HL-60 (cell line): ENCODE results near the gene SEC14L1.

ENCODE experiments used
- DNase-seq, 2 experiments: peaks; one replicate each; pipeline ENCODE4 v3.0.0-alpha.2; 2010 to 2020; ENCODE audit warnings: low read depth in 1 of 2, low spot score in 1 of 2
- H3K27ac ChIP-seq: fragments of 250-450 bp; sonication (Bioruptor Pico); replicated peaks from 2 replicates; pipeline ENCODE4 v1.5.1; 2020; ENCODE audit warnings: mild to moderate bottlenecking, moderate library complexity
- H3K27me3 ChIP-seq: fragments of 250-450 bp; sonication (Bioruptor Pico); 2 replicates; pipeline ENCODE4 v1.5.1; 2021; ENCODE audit warnings: mild to moderate bottlenecking, moderate library complexity; ENCODE audit not compliant: insufficient read depth, poor library complexity, severe bottlenecking
- H3K4me3 ChIP-seq: replicated peaks from 2 replicates; pipeline ENCODE4 v1.5.1; 2011; ENCODE audit warnings: mild to moderate bottlenecking, control low read depth, low read length; ENCODE audit not compliant: insufficient read depth
- CTCF ChIP-seq: IDR thresholded peaks from one replicate; pipeline ENCODE4 v1.5.1; 2011; ENCODE audit warnings: low read length, control low read depth, inconsistent platforms; ENCODE audit not compliant: insufficient read depth
- GABPA ChIP-seq: IDR thresholded peaks from 2 replicates; pipeline ENCODE4 v1.6.1; 2012; ENCODE audit warnings: low read depth
- POLR2AphosphoS5 ChIP-seq: IDR thresholded peaks from 2 replicates; pipeline ENCODE4 v1.6.1; 2012; ENCODE audit warnings: low read depth
- SPI1 ChIP-seq: IDR thresholded peaks from 2 replicates; pipeline ENCODE4 v1.6.1; 2012; ENCODE audit warnings: low read depth, mild to moderate bottlenecking, borderline replicate concordance
- TF ChIP-seq, protein P1 (sequence below): IDR thresholded peaks from 2 replicates; pipeline ENCODE4 v1.6.1; 2012; ENCODE audit warnings: low read depth; ENCODE audit not compliant: insufficient replicate concordance

Gene SEC14L1

GRCh38 chr17:77264617-77265230 is 124.0 kb downstream of the SEC14L1 start:
- no peak for DNase-seq
- no peak overlapping the region for H3K27ac ChIP-seq
- no peak overlapping the region for H3K4me3 ChIP-seq
- TF ChIP-seq, protein P1, sequence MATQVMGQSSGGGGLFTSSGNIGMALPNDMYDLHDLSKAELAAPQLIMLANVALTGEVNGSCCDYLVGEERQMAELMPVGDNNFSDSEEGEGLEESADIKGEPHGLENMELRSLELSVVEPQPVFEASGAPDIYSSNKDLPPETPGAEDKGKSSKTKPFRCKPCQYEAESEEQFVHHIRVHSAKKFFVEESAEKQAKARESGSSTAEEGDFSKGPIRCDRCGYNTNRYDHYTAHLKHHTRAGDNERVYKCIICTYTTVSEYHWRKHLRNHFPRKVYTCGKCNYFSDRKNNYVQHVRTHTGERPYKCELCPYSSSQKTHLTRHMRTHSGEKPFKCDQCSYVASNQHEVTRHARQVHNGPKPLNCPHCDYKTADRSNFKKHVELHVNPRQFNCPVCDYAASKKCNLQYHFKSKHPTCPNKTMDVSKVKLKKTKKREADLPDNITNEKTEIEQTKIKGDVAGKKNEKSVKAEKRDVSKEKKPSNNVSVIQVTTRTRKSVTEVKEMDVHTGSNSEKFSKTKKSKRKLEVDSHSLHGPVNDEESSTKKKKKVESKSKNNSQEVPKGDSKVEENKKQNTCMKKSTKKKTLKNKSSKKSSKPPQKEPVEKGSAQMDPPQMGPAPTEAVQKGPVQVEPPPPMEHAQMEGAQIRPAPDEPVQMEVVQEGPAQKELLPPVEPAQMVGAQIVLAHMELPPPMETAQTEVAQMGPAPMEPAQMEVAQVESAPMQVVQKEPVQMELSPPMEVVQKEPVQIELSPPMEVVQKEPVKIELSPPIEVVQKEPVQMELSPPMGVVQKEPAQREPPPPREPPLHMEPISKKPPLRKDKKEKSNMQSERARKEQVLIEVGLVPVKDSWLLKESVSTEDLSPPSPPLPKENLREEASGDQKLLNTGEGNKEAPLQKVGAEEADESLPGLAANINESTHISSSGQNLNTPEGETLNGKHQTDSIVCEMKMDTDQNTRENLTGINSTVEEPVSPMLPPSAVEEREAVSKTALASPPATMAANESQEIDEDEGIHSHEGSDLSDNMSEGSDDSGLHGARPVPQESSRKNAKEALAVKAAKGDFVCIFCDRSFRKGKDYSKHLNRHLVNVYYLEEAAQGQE: no peak
- no peak for TF ChIP-seq GABPA
- no peak for TF ChIP-seq SPI1
- no peak for TF ChIP-seq POLR2AphosphoS5
- TF ChIP-seq CTCF: no peak
- H3K27me3 ChIP-seq: no peaks in the 10 kb centered on the region

GRCh38 chr17:77266213-77266612 is 125.4 kb downstream of the SEC14L1 start:
- no peak for DNase-seq
- Histone ChIP-seq H3K27ac (no peak overlapping the region), H3K27me3 (no peaks in the 10 kb centered on the region), H3K4me3 (no peak overlapping the region)
- TF ChIP-seq SPI1 (no peak), POLR2AphosphoS5 (no peak), CTCF (no peak), GABPA (no peak)
- TF ChIP-seq, protein P1: no peak
